ENCODE results near the gene OR2T11. TPM values are rescaled to one million over a fixed set of nuclear protein-coding genes. Genes with fewer than 3 reads are reported as not detected.

OR2T11 gene
- total and polyA plus RNA-seq, 2 of the 13 experiments (the other 11 are each of a cell fraction or from before 2014, with no cell fraction given): not detected

- TF ChIP-seq BCLAF1 (IDR thresholded peaks at IDR 0.05) (no peak), CENPT (CRISPR knock-in tag; IDR thresholded peaks at IDR 0.05; ENCODE audit: low read depth) (no peak), ZNF646 (CRISPR knock-in tag; IDR thresholded peaks at IDR 0.05) (no peak)
Observed at GRCh38 chr1:248625971-248626370, 8.9 kb downstream of the OR2T11 start (continued).
